ENCODE results near the gene CREBBP.

The CREBBP gene

DNA sequence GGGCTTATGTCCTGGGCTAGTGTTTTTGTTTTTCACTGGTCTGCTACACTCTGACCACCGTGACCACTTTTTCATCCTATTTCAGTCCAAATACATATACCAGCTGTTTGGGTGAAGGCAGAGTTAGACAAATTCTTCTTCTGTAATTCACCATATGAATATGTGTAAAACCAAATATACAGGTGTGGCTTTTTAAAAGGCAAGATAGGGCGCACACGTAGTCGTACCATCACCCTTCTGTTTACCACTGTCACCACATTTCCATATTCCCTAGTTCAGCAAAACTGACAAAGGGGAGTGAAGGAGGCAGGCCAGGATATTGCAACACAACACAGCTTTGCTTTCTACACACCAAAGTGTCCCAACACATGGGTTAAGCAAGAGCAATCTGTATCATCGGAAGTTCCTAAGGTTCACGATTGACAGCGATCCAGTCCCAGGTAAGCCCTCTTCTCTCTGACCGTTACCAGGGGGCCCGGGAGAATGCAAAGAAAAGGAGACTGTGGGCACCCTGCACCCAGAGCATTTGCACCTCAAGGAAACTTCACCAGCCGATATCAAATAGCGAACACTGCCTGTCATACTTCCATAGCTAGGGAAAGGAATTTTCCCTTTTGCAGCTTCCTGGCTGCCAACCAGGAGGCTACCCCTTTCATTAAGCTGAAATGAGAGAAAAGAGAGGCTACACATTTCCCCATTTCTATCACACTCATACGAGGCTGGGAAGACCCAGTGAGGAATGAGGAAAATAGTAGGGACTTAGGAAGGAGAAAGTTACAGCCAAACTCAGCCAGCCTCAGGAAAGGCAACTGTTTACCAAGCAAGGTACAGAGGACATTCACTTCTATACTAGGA lies 23.1 kb downstream of the CREBBP start:
- in situ Hi-C loops (cut with MboI; ENCODE audit: low sequenced_read_pairs) = no loop called here

GRCh38 chr16:3856367-3857141 lies 24.0 kb downstream of the CREBBP start:
- in situ Hi-C loops (cut with MboI; ENCODE audit: low sequenced_read_pairs) = no loop called here

DNA sequence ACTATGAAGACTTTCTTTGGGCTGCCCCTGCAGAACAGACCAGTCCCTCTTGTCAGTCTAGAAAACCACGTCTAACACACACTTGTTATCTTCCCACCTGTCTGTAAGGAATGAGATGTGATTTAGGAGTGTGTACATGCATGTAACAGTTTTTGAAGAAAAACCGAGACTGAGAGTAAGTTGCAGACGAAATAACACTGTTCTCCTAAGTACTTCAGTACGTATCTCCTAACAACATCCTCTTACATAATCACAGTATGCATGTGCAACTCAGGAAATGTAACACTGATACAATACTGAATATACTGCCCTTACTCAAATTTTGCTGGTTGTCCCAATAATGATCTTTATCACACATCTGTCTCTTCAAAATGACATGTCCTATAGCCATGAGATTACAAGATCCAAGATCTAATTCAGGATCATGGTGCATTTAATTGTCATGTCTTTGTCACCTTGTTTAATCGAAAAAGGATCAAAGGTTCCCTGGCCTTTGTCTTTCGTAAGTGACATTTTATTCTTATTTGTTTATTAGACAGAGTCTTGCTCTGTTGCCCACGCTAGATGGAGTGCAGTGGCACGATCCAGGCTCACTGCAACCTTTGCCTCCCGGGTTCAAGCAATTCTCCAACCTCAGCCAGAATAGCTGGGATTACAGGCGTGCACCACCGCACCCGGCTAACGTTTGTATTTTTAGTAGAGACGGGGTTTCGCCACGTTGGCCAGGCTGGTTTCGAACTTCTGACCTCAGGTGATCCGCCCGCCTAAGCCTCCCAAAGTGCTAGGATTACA lies 25.6 kb downstream of the CREBBP start:
- in situ Hi-C loops (cut with MboI; ENCODE audit: low sequenced_read_pairs) = no loop called here

DNA sequence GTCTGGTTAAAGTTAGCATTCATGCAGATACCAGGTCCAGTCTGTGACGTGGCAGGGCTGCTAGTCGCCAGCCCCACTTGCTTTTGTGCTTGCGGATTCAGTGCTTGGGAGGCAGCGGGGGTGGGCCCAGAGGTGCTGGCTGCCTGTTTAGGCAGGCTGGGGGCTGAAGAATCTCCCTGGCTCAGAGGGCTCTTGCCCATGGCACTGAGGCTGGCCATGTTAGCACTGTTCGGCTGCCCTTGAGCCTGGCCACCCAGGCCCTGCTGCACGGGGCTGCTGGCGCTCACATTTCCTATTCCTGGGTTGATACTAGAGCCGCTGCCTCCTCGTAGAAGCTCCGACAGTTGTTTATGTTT lies 30.0 kb downstream of the CREBBP start:
- in situ Hi-C loops (cut with MboI; ENCODE audit: low sequenced_read_pairs) = no loop called here

DNA sequence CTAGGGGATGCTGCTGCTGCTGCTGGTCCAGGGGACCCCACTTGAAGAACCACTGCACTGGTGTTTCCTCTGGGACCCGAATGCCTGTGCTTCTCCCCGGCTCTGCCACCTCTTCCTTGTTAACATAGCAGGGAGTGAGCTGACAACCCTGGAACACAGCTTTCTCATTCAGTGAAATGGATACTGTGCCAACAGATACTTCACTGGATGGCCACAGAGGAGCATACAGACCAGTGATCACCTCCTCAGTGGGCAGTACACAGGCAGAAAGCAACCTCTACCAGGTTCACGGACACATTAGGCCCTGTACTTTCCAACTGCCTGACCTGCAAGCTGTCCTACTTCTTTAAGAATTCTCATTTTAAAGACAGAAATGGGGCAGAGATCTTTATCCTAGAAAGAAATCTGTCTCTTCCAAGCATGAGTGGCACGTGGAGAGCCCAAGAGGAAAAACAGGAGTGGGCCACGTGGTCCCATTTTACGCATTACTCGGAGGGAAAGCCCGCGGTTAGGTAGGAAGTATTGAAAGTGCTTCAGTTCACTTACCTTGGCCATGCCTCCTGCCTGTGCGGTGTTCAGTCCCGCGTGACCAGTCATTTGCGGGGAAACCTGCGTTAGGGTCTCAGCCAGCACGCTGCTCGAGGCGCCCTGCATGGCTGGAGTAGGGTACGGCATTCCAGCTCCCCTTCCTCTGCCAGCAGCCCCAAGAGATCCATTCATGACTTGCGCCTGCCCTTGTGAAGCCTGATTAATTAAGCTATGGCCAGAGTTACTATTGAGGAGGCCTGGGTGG lies 30.6 kb downstream of the CREBBP start:
- in situ Hi-C loops (cut with MboI; ENCODE audit: low sequenced_read_pairs) = no loop called here

GRCh38 chr16:3846595-3847091 lies 33.9 kb downstream of the CREBBP start:
- in situ Hi-C loops (cut with MboI; ENCODE audit: low sequenced_read_pairs) = no loop called here

- in situ Hi-C loops (cut with MboI; ENCODE audit: low sequenced_read_pairs) = no loop called here
These were observed 34.4 kb downstream of the CREBBP start for GRCh38 chr16:3846087-3846486.

- in situ Hi-C loops (cut with MboI; ENCODE audit: low sequenced_read_pairs) = no loop called here
These were observed 37.5 kb downstream of the CREBBP start for GRCh38 chr16:3842994-3843393.

GRCh38 chr16:3841729-3842508 lies 38.6 kb downstream of the CREBBP start:
- in situ Hi-C loops (cut with MboI; ENCODE audit: low sequenced_read_pairs) = no loop called here

DNA sequence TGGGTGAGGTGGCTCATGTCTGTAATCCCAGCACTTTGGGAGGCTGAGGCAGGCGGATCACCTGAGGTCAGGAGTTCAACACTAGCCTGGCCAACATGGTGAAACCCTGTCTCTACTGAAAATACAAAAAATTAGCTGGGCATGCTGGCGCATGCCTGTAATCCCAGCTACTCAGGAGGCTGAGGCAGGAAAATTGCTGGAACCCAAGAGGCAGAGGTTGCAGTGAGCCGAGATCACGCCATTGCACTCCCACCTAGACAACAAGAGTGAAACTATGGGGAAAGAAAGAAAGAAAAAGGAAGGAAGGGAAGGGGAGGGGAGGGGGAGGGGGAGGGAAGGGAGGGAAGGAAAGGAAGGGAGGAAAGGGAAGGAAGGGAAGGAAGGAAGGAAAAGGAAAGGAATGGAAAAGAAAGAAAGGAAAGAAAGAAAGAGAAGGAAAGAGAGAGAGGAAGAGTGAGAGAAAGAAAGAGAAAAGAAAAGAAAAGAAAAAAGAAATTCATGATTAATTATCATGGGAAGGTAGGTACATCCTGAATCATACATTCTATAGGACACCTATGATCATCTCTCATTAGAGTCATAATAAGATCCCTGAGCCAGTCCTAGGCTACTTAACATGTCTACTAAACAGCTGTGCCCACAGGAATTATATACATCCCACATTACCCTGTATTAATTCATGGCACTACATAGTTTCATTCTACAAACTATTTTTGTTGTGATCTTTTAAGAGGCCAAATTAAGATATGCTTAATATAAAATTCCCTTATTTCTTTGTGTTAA lies 40.9 kb downstream of the CREBBP start:
- in situ Hi-C loops (cut with MboI; ENCODE audit: low sequenced_read_pairs) = no loop called here

GRCh38 chr16:3838600-3839401 lies 41.7 kb downstream of the CREBBP start:
- in situ Hi-C loops (cut with MboI; ENCODE audit: low sequenced_read_pairs) = no loop called here

DNA sequence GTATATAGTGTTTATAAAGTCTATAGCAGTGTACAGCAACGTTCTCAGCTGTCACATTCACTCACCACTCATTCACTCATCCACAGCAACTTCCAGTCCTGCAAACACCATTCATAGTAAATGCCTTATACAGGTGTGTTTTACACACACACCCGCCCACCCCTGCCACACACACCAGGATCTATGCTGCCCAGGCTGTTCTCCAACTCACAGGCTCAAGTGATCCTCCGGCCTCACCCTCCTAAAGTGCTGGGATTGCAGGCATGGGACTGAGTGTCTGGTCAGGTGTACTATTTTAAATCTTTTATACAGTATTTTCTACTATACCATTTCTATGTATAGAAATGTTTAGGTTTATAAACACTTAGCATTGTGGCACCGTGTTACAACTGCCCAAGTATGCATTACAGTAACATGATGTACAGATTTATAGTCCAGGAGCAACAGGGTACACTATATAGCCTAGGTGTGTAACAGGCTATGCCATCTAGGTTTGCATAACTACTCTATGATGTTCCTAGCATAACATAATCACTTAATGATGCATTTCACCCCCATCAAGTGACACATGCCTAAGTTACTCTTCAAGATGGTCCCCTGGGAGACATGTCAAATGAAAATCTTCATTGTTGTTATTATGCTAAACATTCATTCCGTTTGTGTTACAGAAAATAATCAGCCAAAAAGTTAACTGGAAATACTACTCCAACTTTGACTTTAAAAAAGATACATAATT lies 42.5 kb downstream of the CREBBP start:
- in situ Hi-C loops (cut with MboI; ENCODE audit: low sequenced_read_pairs) = no loop called here

- in situ Hi-C loops (cut with MboI; ENCODE audit: low sequenced_read_pairs) = no loop called here
These were observed 43.9 kb downstream of the CREBBP start for GRCh38 chr16:3836641-3837040.

DNA sequence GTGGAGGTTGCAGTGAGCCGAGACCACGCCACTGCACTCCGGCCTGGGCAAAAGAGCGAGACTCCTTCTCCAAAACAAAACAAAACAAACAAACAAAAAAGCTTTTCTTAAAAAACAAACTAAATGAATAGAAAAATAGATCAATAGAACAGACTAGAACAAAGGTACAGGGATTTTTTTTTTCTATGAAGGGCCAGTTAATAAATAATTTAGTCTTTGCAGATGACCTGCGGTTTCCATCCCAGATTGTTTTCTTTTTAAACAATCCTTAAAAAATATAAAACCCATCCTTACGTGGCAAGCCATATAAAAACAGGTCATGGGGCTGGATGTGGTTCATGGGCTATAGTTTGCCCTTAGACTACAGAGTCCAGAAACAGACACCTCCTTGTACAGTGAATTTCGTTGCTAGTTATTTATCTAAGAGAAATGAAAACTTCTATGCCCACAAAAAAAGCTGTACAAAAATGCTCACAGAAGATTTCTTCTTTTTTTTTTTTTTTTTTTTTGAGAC lies 45.4 kb downstream of the CREBBP start:
- in situ Hi-C loops (cut with MboI; ENCODE audit: low sequenced_read_pairs) = no loop called here

DNA sequence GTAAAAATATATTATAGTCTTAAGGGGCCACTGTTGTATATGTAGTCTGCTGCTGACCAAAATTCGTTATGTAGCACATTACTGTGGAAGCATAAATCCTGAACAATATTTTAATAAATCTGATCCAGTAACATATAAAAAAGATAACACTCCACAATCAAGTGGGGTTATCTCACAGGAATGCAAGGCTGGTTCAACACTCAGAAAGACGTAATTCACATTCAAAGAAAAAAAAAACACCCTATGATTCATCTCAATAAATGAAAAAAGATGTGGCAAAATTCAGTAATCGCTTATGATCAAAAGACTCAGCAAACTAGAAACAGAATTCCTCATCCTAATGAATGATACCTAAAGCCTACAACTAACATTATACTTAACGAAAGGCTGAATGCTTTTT lies 47.8 kb downstream of the CREBBP start:
- in situ Hi-C loops (cut with MboI; ENCODE audit: low sequenced_read_pairs) = no loop called here

DNA sequence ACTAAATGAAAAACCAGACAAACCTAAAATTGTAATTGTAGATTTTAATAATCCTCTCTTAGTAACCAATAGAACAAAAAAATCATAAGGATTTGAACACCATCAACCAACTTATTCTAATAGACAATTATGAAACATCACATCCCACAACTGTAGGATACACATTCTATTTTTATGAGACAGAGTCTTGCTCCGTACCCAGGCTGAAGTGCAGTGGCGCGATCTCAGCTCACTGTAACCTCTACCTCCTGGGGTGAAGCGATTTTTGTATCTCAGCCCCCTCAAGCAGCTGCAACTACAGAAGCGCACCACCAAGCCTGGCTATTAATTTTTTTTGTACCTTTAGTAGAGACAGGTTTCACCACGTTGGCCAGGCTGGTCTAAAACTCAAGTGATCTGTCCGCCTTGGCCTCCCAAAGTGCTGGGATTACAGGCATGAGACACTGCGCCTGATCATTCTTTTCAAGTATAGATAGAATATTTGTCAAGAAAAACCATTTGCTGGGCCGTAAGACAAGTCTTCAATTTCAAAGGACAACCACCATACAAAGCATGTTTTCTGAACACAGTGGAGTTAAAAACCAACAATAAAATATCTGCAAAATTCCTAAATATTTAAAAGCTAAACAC lies 49.8 kb downstream of the CREBBP start:
- in situ Hi-C loops (cut with MboI; ENCODE audit: low sequenced_read_pairs) = no loop called here
